Endothelial cell of umbilical vein (primary cell): ENCODE data around the gene RAB3GAP2.

Source experiments
- CTCF ChIP-seq, 2 donors: IDR thresholded peaks; 1 replicate in 1 of 2; 2 replicates in 1 of 2; pipeline ENCODE4 v1.5.1; 2011; ENCODE audit warnings: low read length in 2 of 2, mild to moderate bottlenecking in 2 of 2, moderate library complexity in 2 of 2, control low read depth in 1 of 2, inconsistent platforms in 1 of 2, low read depth in 1 of 2; ENCODE audit not compliant: insufficient read depth in 1 of 2; ENCODE audit errors: extremely low read depth in 1 of 2
- EZH2 ChIP-seq: IDR thresholded peaks from 2 replicates; pipeline ENCODE4 v1.6.1; 2012; ENCODE audit warnings: borderline replicate concordance, low read depth, mild to moderate bottlenecking, moderate library complexity, low read length, inconsistent platforms; ENCODE audit not compliant: severe bottlenecking
- GATA2 ChIP-seq: IDR thresholded peaks from 2 replicates; pipeline ENCODE4 v1.7.0; 2011; ENCODE audit warnings: low read depth, mild to moderate bottlenecking, moderate library complexity, mixed read lengths, low read length; ENCODE audit not compliant: insufficient read length, insufficient read depth
- MAX ChIP-seq: IDR thresholded peaks from 2 replicates; pipeline ENCODE4 v1.6.1; 2011; ENCODE audit not compliant: insufficient read depth, insufficient read length
- POLR2A ChIP-seq: IDR thresholded peaks from 2 replicates; pipeline ENCODE4 v1.6.1; 2012; ENCODE audit warnings: low read depth, mild to moderate bottlenecking, control low read depth, low read length

- TF ChIP-seq POLR2A, result no peak
- no peak for TF ChIP-seq CTCF (IDR thresholded peaks at IDR 0.05; ENCODE audit: extremely low read depth in 1 of 2, insufficient read depth in 1 of 2, low read depth in 1 of 2, low read length in 2 of 2)
- TF ChIP-seq EZH2, result no peak
- no peak for TF ChIP-seq GATA2
- no peak for TF ChIP-seq MAX
Measured at GRCh38 chr1:220151454-220151853, 120.8 kb downstream of the RAB3GAP2 start.
